ENCODE results near the gene NFKBIA.
A peak's percentile ranks its signal among the peaks of the same experiment; 100 is the strongest.

NFKBIA gene, protein sequence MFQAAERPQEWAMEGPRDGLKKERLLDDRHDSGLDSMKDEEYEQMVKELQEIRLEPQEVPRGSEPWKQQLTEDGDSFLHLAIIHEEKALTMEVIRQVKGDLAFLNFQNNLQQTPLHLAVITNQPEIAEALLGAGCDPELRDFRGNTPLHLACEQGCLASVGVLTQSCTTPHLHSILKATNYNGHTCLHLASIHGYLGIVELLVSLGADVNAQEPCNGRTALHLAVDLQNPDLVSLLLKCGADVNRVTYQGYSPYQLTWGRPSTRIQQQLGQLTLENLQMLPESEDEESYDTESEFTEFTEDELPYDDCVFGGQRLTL

DNA sequence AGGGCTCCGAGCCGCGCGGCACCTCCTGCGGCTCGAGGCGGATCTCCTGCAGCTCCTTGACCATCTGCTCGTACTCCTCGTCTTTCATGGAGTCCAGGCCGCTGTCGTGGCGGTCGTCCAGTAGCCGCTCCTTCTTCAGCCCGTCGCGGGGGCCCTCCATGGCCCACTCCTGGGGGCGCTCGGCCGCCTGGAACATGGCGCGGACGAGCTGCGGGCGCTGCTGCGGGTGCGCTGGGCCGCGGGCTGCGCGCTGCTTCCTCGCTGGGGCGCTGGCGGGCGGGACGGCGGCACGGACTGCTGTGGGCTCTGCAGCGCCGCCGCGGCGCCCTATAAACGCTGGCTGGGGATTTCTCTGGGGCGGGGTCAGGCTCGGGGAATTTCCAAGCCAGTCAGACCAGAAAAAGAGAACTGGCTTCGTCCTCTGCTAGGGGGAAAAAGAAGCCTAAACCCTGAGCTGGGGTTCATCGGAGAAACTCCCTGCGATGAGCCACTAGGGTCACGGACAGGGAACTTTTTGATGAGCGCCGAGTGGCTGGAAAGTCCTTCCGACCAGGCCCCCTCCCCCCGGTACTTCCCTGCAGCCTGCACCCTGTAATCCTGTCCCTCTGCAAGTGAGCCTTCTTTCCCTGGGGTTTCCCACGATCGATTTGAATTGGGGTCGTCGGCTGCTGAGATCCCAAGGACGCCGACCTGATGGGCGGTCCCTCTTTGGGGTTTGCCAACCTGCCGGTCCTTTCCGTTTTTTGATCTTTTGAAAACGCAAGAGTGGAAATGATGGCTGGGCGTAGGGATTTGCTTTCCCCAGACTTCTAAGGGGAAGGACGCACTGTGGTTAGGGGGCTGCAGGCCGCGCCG, at the start of gene NFKBIA:
Gene NFKBIA, minus strand, starts transcription at position 301 of the 855 bp plus-strand sequence. Its CDS starts 105 bp downstream, at position 196.
- no peaks in the 10 kb centered on the region for H3K9me3 ChIP-seq (ENCODE audit: insufficient read depth, low read length, severe bottlenecking)
- peak; percentile 87 for DNase-seq
- H3K4me1 ChIP-seq (ENCODE audit: insufficient read depth, low read length) = peaks cover 48% of the 10 kb centered on the region
- peaks cover 43% of the 10 kb centered on the region for H3K79me2 ChIP-seq (ENCODE audit: insufficient read depth, low read length)
- peak within 1 kb of the TSS; percentile 86 for H3K4me2 ChIP-seq (ENCODE audit: insufficient read depth, low read length)
- H3K4me3 ChIP-seq (ENCODE audit: low read depth in 1 of 2, low read length in 2 of 2) = peak within 1 kb of the TSS; percentile 90 to 93; a peak in 3 of 4 replicates
- H4K20me1 ChIP-seq (ENCODE audit: insufficient read depth, low read length) = peaks cover 25% of the 10 kb centered on the region
- TF ChIP-seq EZH2 (IDR thresholded peaks at IDR 0.05; ENCODE audit: borderline replicate concordance, low read depth, low read length, severe bottlenecking) = no peak
- TF ChIP-seq, protein P1, sequence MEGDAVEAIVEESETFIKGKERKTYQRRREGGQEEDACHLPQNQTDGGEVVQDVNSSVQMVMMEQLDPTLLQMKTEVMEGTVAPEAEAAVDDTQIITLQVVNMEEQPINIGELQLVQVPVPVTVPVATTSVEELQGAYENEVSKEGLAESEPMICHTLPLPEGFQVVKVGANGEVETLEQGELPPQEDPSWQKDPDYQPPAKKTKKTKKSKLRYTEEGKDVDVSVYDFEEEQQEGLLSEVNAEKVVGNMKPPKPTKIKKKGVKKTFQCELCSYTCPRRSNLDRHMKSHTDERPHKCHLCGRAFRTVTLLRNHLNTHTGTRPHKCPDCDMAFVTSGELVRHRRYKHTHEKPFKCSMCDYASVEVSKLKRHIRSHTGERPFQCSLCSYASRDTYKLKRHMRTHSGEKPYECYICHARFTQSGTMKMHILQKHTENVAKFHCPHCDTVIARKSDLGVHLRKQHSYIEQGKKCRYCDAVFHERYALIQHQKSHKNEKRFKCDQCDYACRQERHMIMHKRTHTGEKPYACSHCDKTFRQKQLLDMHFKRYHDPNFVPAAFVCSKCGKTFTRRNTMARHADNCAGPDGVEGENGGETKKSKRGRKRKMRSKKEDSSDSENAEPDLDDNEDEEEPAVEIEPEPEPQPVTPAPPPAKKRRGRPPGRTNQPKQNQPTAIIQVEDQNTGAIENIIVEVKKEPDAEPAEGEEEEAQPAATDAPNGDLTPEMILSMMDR (IDR thresholded peaks at IDR 0.05; ENCODE audit: borderline replicate concordance, extremely low read depth, low read length, poor library complexity, severe bottlenecking) = peak; percentile 61
- ATAC-seq (ENCODE audit: insufficient read depth, low read depth) = peak; percentile 79
- no peaks in the 10 kb centered on the region for H3K27me3 ChIP-seq (ENCODE audit: insufficient read depth, low read length, poor library complexity)
- peaks cover 38% of the 10 kb centered on the region for H3K36me3 ChIP-seq (ENCODE audit: insufficient read depth, low read length)
- peak within 1 kb of the TSS; percentile 87 for H2AFZ ChIP-seq (ENCODE audit: low read depth, low read length)
- peak within 1 kb of the TSS; percentile 98 for H3K9ac ChIP-seq (ENCODE audit: low read depth, low read length)
- H3K27ac ChIP-seq (ENCODE audit: low read length) = peak within 1 kb of the TSS; percentile 98

DNA sequence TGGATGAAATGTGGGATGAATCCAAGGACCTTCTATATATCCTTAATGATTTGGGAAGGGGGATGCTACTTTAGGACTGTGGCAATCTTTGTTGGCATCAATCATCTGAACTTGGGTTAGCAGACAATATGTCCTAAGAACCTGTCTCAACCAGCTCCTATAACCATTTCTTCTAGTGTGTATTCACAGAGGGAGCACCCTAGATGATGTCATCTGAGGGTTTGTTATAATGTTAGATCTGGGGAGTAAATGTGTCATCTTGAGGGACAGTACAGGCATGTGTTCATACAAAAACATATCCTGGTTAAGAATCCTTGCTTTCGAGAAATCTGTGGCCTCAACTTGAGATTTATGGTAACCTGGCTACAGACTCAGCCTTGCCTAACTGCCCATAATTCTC, 41.9 kb upstream of the NFKBIA start:
- ATAC-seq (ENCODE audit: insufficient read depth, low read depth) (no peak), DNase-seq (no peak)
- Histone ChIP-seq H3K4me1 (ENCODE audit: insufficient read depth, low read length) (no peaks in the 10 kb centered on the region), H3K9ac (ENCODE audit: low read depth, low read length) (no peak overlapping the region), H3K27ac (ENCODE audit: low read length) (no peak overlapping the region), H2AFZ (ENCODE audit: low read depth, low read length) (no peak overlapping the region), H3K79me2 (ENCODE audit: insufficient read depth, low read length) (no peaks in the 10 kb centered on the region), H3K4me2 (ENCODE audit: insufficient read depth, low read length) (no peak overlapping the region), H3K4me3 (ENCODE audit: low read depth in 1 of 2, low read length in 2 of 2) (no peak overlapping the region), H3K27me3 (ENCODE audit: insufficient read depth, low read length, poor library complexity) (no peaks in the 10 kb centered on the region), H3K36me3 (ENCODE audit: insufficient read depth, low read length) (no peaks in the 10 kb centered on the region), H4K20me1 (ENCODE audit: insufficient read depth, low read length) (no peaks in the 10 kb centered on the region), H3K9me3 (ENCODE audit: insufficient read depth, low read length, severe bottlenecking) (no peaks in the 10 kb centered on the region)
- TF ChIP-seq EZH2 (IDR thresholded peaks at IDR 0.05; ENCODE audit: borderline replicate concordance, low read depth, low read length, severe bottlenecking) = no peak
- TF ChIP-seq, protein P1 (IDR thresholded peaks at IDR 0.05; ENCODE audit: borderline replicate concordance, extremely low read depth, low read length, poor library complexity, severe bottlenecking) = no peak

DNA sequence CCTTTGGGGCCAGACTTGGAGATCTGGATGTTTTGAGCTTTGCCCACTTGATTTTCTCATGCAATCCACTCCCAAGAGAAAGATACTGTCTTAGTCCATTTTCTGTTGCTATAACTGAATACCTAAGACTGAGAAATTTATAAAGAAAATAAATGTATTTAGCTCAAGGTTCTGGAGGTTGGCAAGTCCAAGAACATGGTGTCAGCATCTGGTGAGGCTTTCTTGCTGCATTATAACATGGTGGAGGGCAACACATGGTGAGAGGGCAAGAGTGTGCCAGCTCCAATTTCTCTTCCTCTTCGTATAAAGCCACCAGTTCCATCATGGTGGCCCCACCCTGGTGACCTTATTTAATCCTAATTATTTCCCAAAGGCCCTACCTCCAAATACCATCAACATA, 39.6 kb upstream of the NFKBIA start:
- Histone ChIP-seq H3K9me3 (ENCODE audit: insufficient read depth, low read length, severe bottlenecking) (no peaks in the 10 kb centered on the region), H3K27me3 (ENCODE audit: insufficient read depth, low read length, poor library complexity) (no peaks in the 10 kb centered on the region), H3K4me3 (ENCODE audit: low read depth in 1 of 2, low read length in 2 of 2) (no peak overlapping the region), H3K9ac (ENCODE audit: low read depth, low read length) (no peak overlapping the region), H3K36me3 (ENCODE audit: insufficient read depth, low read length) (no peaks in the 10 kb centered on the region), H2AFZ (ENCODE audit: low read depth, low read length) (no peak overlapping the region), H3K79me2 (ENCODE audit: insufficient read depth, low read length) (no peaks in the 10 kb centered on the region), H3K4me2 (ENCODE audit: insufficient read depth, low read length) (no peak overlapping the region), H4K20me1 (ENCODE audit: insufficient read depth, low read length) (no peaks in the 10 kb centered on the region), H3K4me1 (ENCODE audit: insufficient read depth, low read length) (no peaks in the 10 kb centered on the region), H3K27ac (ENCODE audit: low read length) (no peak overlapping the region)
- DNase-seq = no peak
- no peak for ATAC-seq (ENCODE audit: insufficient read depth, low read depth)
- TF ChIP-seq, protein P1 (IDR thresholded peaks at IDR 0.05; ENCODE audit: borderline replicate concordance, extremely low read depth, low read length, poor library complexity, severe bottlenecking) = no peak
- no peak for TF ChIP-seq EZH2 (IDR thresholded peaks at IDR 0.05; ENCODE audit: borderline replicate concordance, low read depth, low read length, severe bottlenecking)

All from DND-41 (cell line).